Measurements from ENCODE around the gene RAD51B.

GRCh38 chr14:67934087-67934486 lies 114.5 kb downstream of the RAD51B start:
- TF ChIP-seq CTCF (IDR thresholded peaks at IDR 0.05) (peak; percentile 71 to 90 (median 86)), POLR2A (IDR thresholded peaks at IDR 0.05) (no peak)
